ENCODE data around the gene BBS9.
"Not testable (repeated sequence)": the region's sequence is repeated elsewhere in the genome, so short reads cannot be mapped to it uniquely, and the experiment has no call there.

Gene BBS9

DNA sequence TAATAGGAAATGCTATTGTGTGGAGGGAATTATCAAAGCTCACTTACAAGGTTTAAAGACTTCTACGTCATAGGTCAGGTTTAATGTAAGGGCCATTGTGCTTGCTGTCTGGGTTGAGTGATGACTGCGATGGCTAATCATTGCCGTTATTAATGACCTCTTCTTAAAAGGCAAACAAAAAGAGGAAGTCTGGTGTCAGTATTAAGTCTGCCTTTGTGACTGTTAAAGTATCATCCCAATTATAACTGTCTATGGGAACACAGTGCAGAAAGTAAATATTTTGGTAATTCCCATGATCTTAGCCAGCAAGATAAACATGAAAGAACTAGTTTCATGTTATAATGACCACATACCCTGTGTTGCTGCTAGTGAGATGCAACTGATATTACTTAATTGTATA lies 382.4 kb downstream of the BBS9 start:
- no peak for DNase-seq

- DNase-seq: no peak
These were observed 387.2 kb downstream of the BBS9 start for GRCh38 chr7:33516568-33516967.

GRCh38 chr7:33517191-33517590 lies 387.8 kb downstream of the BBS9 start:
- no peak for DNase-seq

DNA sequence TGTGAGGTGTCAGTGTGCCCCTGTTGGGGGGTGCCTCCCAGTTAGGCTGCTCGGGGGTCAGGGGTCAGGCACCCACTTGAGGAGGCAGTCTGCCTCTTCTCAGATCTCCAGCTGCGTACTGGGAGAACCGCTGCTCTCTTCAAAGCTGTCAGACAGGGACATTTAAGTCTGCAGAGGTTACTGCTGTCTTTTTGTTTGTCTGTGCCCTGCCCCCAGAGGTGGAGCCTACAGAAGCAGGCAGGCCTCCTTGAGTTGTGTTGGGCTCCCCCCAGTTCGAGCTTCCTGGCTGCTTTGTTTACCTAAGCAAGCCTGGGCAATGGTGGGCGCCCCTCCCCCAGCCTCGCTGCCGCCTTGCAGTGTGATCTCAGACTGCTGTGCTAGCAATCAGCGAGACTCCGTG lies 397.6 kb downstream of the BBS9 start:
- DNase-seq: not testable (repeated sequence)

GRCh38 chr7:33527613-33528012 lies 398.2 kb downstream of the BBS9 start:
- DNase-seq: not testable (repeated sequence)

DNA sequence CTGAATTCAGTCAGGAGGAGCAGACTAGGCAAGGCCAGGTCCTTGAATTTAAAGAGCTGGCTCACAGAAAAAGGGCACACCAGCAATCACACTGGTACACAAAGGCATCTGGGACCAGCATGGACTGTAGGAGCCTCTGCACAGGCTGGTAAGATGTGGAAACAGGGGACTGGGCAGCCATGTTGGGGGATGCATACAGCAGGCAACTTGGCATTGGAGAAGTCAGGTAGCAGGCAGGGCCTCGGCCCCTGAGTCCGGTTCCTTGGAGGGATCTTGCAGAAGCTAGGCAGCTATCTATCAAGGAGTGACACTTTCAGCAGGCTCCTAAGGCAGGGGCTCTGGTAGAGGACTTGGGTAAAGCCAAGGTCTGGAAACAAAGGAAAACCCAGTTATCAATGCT lies 399.7 kb downstream of the BBS9 start:
- DNase-seq: no peak

DNA sequence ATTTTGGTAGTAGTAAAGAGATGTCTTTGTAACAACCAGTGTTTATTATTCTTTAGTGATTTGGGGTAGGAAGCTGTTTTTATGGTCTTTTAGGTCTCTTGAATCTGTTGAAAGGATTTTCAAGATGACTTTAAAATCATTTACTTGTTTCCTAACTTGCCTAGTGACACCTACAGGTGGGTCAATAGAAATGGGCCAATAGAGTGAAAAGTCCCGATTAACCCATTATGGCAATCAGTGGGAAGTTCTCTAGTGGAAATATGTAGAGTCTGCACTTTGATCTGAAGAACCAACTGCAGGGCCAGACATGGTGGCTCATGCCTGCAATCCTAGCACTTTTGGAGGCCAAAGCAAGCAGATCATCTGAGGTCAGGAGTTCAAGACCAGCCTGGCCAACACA lies 401.3 kb downstream of the BBS9 start:
- no peak for DNase-seq

DNA sequence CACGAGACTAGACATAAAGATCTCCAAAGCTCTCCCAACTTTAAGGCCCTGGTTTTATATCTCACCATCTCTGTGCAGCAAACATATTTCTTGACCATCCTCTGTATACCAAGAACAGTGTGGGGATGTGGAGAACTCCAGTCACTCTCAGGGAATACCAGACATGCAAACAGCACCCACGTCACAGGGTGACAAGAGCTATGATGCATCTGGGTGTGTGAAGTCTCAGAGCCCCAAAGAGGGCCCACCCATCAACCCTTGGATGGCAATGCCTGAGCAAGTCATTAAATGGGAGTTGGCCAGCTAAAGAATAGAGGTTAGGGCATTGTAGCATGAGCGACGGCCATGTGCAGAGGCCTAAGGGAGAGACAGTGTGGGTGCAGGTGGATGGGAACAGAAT lies 402.5 kb downstream of the BBS9 start:
- no peak for DNase-seq

- DNase-seq: no peak
These were observed 405.5 kb downstream of the BBS9 start for GRCh38 chr7:33534833-33535232.

DNA sequence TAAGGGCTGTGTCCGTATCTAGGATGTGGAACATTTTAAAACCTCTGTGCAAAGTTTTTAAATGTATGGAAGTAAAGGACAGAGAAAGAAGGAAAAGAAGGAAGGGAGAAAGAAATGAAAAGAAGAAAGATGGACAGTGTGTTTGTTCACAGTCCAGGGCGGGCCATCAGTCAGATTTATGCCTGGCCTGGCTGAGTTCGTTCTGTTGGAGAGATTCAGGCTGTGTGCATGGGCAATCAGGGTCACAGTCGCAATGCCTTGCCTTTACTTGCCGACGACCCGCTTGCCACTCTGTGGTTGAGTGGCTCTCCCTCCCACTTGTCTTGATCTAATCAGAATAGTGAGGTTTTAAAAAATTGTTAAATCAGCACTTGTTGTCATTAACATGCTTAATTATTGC lies 406.6 kb downstream of the BBS9 start:
- no peak for DNase-seq

DNA sequence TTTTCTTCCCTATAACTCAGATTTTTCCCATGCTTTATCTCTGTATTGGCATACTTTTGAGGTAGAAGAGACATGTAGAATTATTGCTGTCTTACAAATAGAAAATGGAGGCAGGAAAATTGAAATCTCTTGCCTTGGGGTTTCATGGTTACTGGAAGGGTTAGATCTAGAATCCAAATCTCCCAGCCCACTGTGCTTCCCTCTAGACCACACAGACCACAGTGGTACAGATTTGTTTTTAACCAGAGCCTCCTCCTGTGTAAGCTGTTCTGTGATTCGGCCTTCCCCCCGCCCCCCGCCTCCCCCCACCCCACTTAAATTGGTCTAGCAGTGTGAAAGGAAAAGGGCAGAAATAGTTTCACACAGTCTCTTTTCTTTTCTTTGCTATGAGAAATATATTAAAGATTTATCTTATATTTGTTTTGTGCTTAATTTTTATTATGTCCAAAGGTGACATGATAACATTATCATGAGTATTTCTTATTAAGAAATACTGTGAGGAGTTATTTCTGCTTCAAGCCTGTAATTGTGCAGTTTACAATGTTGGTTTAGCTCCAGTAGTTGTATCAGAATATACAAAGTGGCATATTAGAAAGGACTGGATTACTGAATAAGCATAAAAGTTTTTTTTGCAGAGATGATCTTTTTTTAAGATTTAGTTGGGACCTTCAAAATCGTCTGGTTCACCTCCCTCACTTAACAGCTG lies 407.2 kb downstream of the BBS9 start:
- no peak for DNase-seq

DNA sequence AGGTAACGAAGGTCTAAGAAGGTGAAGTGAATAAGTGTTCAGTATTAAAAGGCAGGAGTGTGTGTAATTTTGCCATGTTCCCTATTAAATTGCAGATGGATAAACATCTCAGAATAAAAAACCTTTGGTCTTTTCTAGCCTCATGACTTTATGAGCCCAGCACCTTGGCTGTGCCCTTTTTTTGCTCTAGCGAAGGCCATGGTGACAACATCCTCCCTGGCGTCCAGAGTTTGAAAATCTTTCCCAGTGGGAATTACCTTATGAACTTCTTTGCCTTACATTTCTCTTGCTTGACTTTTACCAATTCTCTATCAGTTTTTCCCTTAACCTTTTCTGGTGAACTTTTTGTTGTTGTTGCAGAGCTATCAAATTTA lies 407.7 kb downstream of the BBS9 start:
- DNase-seq: no peak

DNA sequence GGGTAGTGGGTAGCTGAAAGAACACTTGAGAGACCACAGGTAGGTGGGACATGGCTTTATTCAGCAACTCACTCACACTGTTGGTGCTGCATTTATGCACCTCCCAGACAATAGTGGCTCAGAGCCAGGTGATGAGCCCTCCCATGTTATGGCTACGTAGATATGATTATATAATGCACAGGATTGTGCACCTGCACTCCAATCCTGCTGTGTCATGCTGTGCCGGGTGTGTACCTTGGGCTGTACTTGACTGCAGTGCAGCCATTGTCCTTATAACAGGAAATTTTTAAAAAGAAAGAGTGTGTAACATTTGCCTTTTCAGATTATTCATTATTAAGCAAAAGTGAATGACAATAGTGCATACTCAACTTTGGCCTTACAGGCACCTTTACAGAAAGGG lies 409.8 kb downstream of the BBS9 start:
- no peak for DNase-seq

- DNase-seq: no peak
These were observed 410.5 kb downstream of the BBS9 start for GRCh38 chr7:33539659-33540400.

- no peak for DNase-seq
These were observed 418.5 kb downstream of the BBS9 start for GRCh38 chr7:33547880-33548279.

DNA sequence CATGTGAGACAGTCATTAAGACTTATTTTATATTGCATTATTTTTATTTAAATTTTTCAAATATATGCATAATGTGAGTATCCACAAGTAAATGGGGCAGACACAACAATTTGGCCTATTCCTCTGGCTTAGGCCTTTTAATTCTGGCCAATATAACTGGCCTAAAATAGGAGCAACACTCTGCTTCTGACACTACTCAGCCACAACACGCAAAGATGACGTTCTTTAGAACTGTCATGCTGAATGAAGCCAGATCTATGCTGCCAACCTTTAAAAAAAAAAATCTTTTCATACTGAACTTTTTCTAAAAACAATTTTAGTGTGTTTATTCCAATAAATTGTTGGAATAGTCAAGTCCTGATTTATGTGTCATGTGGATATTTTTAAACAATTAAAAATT lies 421.0 kb downstream of the BBS9 start:
- DNase-seq: no peak

DNA sequence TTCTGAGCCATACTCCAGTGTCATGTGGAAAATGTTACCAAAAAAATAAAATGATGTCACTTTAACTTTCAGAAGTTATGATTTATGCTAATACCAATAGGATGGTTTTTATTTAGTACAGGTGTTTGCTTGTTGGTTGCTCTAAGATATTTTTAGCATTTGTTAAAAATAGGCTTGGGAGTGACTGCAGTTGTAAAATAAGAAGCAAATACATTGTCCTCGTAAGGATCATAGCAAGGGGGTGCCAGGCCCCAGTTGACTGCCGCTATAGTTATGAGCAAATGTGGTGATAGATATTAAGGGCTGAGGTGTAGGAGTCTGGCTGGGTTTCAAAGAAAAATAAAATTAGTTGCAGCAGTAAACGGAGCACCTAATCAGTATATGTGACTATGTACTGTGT lies 421.6 kb downstream of the BBS9 start:
- no peak for DNase-seq

DNA sequence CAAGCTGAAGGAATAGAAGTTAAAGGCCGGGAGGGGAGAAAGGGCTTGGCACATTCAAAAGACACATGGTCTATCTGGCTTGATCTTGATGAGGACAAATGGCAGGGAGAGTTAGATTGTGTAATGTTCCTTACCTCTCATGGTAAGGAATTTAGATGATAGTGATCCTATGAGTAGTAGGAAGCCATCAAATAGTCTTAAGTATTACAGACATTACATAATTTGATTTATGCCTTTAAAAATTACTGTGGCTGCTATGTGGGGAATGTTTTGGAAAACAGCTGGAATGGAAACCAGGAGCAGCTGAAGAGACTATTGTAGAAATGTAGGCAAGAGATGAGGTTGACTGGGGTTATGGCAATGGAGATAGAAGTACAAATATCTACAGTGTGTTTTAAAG lies 424.7 kb downstream of the BBS9 start:
- DNase-seq: no peak

DNA sequence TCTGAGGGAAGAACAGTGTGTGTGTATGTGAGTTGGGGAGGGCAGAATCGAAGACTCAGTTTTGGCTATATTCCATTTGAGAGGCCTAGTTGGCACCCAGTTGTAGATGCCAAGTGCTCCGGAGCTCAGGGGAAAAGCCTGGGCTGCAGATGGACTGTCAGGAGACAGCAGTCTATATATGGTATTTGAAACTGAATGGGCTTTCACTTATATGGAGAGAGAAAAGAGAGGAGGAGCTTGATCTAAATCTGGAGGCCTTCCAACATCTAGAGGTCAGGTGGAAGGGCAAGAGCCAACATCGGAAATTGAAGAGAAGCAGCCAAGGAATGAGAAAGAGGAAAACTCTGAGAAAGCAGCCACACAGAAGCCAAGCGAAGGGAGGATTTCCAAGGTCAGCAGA lies 425.2 kb downstream of the BBS9 start:
- DNase-seq: no peak

- no peak for DNase-seq
These were observed 427.1 kb downstream of the BBS9 start for GRCh38 chr7:33556472-33556871.

- no peak for DNase-seq
These were observed 429.4 kb downstream of the BBS9 start for GRCh38 chr7:33558549-33559323.

DNA sequence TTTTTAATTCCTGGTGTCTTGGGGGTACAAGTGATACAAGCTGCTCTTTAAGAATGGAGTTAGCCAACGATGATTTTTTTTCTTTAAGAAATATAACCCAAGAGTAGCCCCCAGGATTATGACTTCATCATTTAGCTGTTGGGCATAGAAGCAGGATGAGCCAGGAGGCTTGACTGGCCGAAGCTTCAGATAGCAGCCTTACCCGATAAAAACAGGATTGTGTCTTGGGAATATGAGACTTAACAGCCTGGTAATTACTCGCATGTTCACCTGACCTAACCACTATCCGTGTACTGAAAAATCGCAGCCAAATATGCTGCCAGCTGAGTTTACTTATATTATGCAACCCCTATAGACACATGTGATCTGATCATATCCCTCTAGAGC lies 430.0 kb downstream of the BBS9 start:
- no peak for DNase-seq

GRCh38 chr7:33562996-33563395 lies 433.6 kb downstream of the BBS9 start:
- no peak for DNase-seq

GRCh38 chr7:33563651-33564050 lies 434.3 kb downstream of the BBS9 start:
- no peak for DNase-seq
